ENCODE results near the gene UBE2L5.
"Not testable (repeated sequence)": the region's sequence is repeated elsewhere in the genome, so short reads cannot be mapped to it uniquely, and the experiment has no call there.

Gene UBE2L5

DNA sequence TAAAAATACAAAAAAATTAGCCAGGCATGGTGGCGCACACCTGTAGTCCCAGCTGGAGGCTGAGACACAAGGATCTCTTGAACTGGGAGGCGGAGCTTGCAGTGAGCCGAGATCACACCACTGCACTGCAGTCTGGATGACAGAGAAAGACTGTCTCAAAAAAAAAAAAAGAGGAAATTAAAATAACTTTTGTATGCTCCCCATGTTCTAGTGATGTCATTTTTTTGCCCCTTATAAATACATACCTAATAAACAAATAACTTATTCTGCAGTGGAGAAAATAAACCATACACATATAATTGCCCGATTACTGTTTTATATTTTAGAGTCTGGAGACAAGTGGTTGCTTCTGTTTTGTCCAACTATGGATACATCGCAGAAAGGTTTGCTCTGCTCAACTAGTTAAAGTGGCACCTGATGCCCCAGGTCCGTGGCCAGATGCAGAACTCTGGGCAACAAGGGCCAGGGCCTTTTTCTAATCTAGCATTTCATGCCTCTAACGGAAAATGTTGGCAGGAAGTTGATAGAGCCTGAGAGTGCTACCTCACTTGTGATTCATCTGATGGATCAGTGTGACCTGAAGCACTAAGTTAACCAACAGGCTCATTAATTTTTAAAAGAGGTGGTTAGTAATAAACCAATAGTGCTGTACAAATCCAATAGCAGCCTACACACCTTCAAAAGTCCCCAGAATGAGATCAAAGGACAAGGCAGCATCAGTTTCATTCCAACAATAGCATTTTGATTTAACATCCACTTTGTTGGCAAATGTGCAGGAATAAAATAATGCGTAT, 18.8 kb downstream of the UBE2L5 start:
- TF ChIP-seq ARNTL (CRISPR knock-in tag; IDR thresholded peaks at IDR 0.05; ENCODE audit: borderline replicate concordance, low read depth) (no peak), BACH2 (CRISPR knock-in tag; IDR thresholded peaks at IDR 0.05; ENCODE audit: borderline replicate concordance) (no peak), ZFP3 (CRISPR knock-in tag; IDR thresholded peaks at IDR 0.05) (no peak), CSDC2 (CRISPR knock-in tag; IDR thresholded peaks at IDR 0.05) (no peak), RARB (CRISPR knock-in tag; IDR thresholded peaks at IDR 0.05) (no peak), ZC3H10 (CRISPR knock-in tag; IDR thresholded peaks at IDR 0.05) (no peak), TOX (CRISPR knock-in tag; IDR thresholded peaks at IDR 0.05; ENCODE audit: borderline replicate concordance) (no peak), ZNF8 (CRISPR knock-in tag; IDR thresholded peaks at IDR 0.05) (no peak)
- TF ChIP-seq, protein P1, sequence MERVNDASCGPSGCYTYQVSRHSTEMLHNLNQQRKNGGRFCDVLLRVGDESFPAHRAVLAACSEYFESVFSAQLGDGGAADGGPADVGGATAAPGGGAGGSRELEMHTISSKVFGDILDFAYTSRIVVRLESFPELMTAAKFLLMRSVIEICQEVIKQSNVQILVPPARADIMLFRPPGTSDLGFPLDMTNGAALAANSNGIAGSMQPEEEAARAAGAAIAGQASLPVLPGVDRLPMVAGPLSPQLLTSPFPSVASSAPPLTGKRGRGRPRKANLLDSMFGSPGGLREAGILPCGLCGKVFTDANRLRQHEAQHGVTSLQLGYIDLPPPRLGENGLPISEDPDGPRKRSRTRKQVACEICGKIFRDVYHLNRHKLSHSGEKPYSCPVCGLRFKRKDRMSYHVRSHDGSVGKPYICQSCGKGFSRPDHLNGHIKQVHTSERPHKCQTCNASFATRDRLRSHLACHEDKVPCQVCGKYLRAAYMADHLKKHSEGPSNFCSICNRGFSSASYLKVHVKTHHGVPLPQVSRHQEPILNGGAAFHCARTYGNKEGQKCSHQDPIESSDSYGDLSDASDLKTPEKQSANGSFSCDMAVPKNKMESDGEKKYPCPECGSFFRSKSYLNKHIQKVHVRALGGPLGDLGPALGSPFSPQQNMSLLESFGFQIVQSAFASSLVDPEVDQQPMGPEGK (CRISPR knock-in tag; IDR thresholded peaks at IDR 0.05; ENCODE audit: borderline replicate concordance), result no peak
- no peak for ATAC-seq

DNA sequence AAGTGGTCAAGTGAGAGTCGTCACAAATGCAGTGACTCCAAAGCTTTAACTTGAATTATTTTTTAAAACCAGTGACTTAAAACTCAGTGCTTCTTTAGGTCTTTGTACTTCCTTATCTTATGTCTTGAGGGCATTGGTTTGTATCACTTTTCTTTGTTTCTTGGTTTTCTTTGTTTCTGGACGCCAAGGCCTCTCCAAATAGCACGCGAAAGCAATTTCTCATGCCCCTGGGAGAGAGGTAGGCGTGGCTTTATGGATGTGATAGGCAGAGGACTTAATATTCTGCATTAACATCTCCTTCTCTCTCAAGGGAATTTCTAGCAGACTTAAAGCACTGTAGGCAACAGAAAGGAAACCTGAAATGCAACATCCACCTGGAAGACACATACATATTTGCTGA, 20.6 kb downstream of the UBE2L5 start:
- no peak for ATAC-seq
- TF ChIP-seq, protein P2, sequence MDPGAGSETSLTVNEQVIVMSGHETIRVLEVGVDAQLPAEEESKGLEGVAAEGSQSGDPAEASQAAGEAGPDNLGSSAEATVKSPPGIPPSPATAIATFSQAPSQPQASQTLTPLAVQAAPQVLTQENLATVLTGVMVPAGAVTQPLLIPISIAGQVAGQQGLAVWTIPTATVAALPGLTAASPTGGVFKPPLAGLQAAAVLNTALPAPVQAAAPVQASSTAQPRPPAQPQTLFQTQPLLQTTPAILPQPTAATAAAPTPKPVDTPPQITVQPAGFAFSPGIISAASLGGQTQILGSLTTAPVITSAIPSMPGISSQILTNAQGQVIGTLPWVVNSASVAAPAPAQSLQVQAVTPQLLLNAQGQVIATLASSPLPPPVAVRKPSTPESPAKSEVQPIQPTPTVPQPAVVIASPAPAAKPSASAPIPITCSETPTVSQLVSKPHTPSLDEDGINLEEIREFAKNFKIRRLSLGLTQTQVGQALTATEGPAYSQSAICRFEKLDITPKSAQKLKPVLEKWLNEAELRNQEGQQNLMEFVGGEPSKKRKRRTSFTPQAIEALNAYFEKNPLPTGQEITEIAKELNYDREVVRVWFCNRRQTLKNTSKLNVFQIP (CRISPR knock-in tag; IDR thresholded peaks at IDR 0.05; ENCODE audit: borderline replicate concordance, low read depth), result no peak
- TF ChIP-seq ISL1 (CRISPR knock-in tag; IDR thresholded peaks at IDR 0.05) (no peak), GLIS3 (CRISPR knock-in tag; IDR thresholded peaks at IDR 0.05) (no peak), ARNTL (CRISPR knock-in tag; IDR thresholded peaks at IDR 0.05; ENCODE audit: borderline replicate concordance, low read depth) (no peak), CSDC2 (CRISPR knock-in tag; IDR thresholded peaks at IDR 0.05) (no peak), CREB5 (CRISPR knock-in tag; IDR thresholded peaks at IDR 0.05; ENCODE audit: low read depth) (no peak), ZFP30 (CRISPR knock-in tag; IDR thresholded peaks at IDR 0.05) (no peak), ZFP3 (CRISPR knock-in tag; IDR thresholded peaks at IDR 0.05) (no peak), BACH2 (CRISPR knock-in tag; IDR thresholded peaks at IDR 0.05; ENCODE audit: borderline replicate concordance) (no peak), TOX (CRISPR knock-in tag; IDR thresholded peaks at IDR 0.05; ENCODE audit: borderline replicate concordance) (no peak), ZC3H10 (CRISPR knock-in tag; IDR thresholded peaks at IDR 0.05) (no peak), ZNF565 (CRISPR knock-in tag; conservative IDR thresholded peaks at IDR 0.05; ENCODE audit: low read depth) (no peak), RARB (CRISPR knock-in tag; IDR thresholded peaks at IDR 0.05) (no peak), ESRRG (CRISPR knock-in tag; IDR thresholded peaks at IDR 0.05) (no peak), ZNF70 (CRISPR knock-in tag; IDR thresholded peaks at IDR 0.05) (no peak)
- TF ChIP-seq, protein P3, sequence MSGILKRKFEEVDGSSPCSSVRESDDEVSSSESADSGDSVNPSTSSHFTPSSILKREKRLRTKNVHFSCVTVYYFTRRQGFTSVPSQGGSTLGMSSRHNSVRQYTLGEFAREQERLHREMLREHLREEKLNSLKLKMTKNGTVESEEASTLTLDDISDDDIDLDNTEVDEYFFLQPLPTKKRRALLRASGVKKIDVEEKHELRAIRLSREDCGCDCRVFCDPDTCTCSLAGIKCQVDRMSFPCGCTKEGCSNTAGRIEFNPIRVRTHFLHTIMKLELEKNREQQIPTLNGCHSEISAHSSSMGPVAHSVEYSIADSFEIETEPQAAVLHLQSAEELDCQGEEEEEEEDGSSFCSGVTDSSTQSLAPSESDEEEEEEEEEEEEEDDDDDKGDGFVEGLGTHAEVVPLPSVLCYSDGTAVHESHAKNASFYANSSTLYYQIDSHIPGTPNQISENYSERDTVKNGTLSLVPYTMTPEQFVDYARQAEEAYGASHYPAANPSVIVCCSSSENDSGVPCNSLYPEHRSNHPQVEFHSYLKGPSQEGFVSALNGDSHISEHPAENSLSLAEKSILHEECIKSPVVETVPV (CRISPR knock-in tag; IDR thresholded peaks at IDR 0.05), result no peak
- TF ChIP-seq, protein P1 (CRISPR knock-in tag; IDR thresholded peaks at IDR 0.05; ENCODE audit: borderline replicate concordance), result no peak
- TF ChIP-seq, protein P4, sequence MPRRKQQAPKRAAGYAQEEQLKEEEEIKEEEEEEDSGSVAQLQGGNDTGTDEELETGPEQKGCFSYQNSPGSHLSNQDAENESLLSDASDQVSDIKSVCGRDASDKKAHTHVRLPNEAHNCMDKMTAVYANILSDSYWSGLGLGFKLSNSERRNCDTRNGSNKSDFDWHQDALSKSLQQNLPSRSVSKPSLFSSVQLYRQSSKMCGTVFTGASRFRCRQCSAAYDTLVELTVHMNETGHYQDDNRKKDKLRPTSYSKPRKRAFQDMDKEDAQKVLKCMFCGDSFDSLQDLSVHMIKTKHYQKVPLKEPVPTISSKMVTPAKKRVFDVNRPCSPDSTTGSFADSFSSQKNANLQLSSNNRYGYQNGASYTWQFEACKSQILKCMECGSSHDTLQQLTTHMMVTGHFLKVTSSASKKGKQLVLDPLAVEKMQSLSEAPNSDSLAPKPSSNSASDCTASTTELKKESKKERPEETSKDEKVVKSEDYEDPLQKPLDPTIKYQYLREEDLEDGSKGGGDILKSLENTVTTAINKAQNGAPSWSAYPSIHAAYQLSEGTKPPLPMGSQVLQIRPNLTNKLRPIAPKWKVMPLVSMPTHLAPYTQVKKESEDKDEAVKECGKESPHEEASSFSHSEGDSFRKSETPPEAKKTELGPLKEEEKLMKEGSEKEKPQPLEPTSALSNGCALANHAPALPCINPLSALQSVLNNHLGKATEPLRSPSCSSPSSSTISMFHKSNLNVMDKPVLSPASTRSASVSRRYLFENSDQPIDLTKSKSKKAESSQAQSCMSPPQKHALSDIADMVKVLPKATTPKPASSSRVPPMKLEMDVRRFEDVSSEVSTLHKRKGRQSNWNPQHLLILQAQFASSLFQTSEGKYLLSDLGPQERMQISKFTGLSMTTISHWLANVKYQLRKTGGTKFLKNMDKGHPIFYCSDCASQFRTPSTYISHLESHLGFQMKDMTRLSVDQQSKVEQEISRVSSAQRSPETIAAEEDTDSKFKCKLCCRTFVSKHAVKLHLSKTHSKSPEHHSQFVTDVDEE (CRISPR knock-in tag; IDR thresholded peaks at IDR 0.05), result no peak

- not testable (repeated sequence) for ATAC-seq
Observed at GRCh38 chr13:30443491-30443890, 21.2 kb downstream of the UBE2L5 start.
